AG09319 (cell line): ENCODE data around the gene GPR137B.

ENCODE experiments used
- DNase-seq: peaks from one replicate; pipeline ENCODE4 v3.0.0-alpha.2; 2010; ENCODE audit warnings: low read depth; ENCODE audit errors: extremely low read depth
- TF ChIP-seq, protein P1 (sequence below): IDR thresholded peaks from 2 replicates; pipeline ENCODE4 v1.5.1; 2011; ENCODE audit warnings: low read depth, mild to moderate bottlenecking, inconsistent platforms, low read length, moderate library complexity

GPR137B gene

DNA sequence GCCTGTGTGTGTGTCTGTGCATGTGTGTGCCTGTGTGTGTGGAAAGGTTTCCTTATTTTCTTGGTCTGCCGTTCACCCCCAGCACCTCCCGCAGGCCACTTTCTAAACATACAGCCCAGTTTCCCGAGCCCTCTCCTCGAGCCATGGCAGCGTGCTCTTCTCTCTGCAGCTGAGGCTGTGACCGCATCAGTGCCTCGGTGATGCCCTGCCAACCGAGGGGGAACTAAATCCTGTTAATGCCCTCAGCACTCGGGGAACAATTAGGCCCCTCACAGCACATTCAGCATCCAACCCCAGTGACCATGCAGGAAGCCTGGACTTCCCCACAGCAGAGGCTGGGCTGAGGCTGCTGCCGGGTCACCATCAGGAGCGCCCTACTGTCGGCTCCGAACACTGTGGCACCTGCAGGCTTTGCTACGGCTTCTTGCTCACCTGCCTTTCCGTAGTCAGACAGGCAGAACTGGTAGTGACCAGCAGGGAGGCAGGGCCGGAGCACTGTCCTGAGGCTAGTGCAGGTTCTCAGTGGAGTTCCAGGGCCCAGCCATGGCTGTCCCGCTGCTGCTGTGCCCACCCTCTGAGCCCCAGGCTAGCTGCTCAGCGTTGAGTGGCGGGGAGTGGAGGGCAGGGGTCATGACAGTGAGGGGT is 8.1 kb downstream of the GPR137B start:
- DNase-seq = no peak
- TF ChIP-seq, protein P1, sequence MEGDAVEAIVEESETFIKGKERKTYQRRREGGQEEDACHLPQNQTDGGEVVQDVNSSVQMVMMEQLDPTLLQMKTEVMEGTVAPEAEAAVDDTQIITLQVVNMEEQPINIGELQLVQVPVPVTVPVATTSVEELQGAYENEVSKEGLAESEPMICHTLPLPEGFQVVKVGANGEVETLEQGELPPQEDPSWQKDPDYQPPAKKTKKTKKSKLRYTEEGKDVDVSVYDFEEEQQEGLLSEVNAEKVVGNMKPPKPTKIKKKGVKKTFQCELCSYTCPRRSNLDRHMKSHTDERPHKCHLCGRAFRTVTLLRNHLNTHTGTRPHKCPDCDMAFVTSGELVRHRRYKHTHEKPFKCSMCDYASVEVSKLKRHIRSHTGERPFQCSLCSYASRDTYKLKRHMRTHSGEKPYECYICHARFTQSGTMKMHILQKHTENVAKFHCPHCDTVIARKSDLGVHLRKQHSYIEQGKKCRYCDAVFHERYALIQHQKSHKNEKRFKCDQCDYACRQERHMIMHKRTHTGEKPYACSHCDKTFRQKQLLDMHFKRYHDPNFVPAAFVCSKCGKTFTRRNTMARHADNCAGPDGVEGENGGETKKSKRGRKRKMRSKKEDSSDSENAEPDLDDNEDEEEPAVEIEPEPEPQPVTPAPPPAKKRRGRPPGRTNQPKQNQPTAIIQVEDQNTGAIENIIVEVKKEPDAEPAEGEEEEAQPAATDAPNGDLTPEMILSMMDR = no peak

DNA sequence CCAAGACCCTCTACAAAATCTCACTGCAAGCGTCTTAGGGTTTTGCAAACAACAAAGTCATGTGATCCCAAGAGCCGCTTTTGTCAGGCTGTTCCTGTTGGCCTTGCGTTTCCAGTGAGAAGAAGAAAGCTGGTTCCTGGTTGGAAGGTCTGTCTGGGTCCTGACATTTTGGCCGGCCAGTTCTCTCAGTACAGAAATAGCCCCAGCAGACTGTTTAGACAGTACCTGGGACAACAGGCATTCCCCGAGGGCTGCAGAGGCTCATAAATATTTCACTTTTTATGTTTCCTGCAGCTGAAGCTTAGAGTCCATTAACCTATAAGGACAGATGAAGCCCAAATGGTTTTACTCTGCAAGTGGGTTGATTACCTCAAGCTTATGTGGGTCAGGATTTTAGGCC is 8.6 kb downstream of the GPR137B start:
- TF ChIP-seq, protein P1 = no peak
- DNase-seq = no peak

DNA sequence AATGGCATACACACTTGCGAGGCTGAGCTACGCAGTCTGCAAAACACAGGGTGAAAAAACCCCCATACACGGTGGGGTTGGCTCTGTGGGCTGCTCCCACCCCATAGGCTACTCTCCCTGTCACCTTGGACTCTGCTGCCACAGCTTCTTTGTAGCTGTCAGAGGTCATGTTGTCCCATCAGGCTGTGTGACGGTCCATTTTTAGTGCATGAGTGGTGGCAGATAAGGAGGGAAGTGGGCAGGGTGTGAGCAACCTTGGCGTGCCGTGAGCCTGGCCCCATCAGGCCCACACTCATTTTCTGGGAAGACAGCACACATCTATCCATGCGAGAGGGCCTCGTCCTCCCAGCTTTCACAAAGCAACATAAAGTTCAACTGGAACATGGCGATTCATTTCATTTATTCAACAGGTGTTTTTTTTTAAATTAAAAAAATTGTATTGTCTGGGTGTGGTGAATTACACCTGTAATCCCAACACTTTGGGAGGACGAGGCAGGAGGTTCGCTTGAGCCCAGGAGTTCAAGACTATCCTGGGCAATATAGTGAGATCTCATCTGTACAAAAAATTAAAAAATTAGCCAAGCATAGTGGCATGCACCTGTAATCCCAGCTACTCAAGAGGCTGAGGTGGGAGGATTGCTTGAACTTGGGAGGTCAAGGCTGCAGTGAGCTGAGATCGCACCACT is 9.5 kb downstream of the GPR137B start:
- DNase-seq = no peak
- TF ChIP-seq, protein P1 = no peak

DNA sequence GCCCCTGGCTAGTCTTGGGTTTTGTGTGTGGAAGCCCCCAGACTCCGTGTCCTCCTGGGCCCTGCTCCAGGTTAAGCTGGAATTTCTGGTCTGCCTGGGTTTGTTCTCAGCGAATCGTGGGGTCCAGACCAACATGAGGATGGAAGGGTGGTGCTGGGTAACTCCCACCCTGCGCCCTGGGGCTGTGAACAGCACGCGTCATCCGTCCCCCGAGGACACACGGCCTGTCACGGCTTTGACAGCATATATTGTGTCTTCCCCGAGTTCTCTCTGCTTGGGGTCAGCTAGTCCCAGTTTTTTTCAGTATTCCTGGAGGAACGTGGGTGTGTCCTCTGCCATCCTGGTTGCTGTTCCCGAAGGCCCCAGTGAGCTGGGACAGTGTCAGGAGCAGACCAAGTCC is 11.8 kb downstream of the GPR137B start:
- no peak for DNase-seq
- TF ChIP-seq, protein P1 = no peak

DNA sequence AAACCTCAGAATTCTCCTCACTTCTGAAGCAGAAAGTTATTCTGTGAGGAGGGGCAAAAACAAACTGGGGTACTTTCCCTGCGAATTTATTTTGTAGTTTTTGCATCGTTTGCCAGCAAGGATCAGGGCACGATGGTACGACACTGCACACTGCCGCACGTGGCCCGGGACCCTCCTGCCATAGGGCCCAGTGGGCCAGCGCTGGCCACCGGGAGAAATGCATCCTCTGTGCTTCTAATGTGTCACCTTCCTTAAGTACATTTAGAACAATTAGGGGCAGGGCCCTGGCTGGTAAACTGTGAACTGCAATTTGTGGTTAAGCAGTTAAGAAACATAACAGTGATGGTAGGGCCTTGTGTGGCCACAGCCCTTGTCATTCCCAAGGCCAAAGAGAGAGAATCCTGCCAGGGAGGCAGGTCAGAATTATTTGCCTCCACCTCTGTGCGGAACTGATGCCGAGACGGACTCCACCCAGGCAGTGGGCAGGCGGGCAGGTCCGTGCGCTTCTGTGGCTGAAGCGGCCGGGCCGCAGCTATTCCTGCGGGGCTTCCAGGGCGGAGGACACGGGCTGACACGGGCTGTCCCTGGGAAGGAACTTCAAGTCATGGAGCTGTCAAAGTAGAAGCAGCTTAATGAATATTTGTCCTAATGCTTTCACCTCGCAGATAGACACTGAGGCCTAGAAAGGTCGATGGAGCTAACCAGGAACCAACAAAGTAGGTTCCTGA is 12.5 kb downstream of the GPR137B start:
- TF ChIP-seq, protein P1 = no peak
- DNase-seq = no peak

DNA sequence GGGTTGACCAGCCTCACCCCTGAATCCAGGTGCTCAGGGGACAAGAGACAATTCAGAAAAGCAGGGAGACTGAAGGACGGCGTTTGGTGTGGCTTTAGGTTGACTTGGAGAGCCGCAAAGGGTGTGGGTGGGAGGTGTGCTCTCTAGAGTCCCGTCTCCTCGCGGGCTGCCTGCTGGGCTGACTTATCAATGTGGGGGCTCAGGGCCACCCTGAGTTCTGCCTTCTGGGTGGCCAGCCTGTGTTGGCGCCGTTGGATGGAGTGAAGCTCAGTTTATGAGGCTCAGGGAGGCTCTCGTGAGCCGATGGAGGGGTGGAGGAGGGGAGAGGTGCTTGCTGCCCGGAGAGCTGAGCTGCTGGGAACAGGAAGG is 13.0 kb downstream of the GPR137B start:
- TF ChIP-seq, protein P1 = no peak
- DNase-seq = no peak
